ENCODE results near the gene DEF6. TPM values are rescaled to one million over a fixed set of nuclear protein-coding genes. Genes with fewer than 3 reads are reported as not detected.

The DEF6 gene
- total and polyA plus RNA-seq, 2 of the 8 experiments (the other 6 are each of a cell fraction or from before 2014, with no cell fraction given), result 3.3 to 4.1 TPM

DNA sequence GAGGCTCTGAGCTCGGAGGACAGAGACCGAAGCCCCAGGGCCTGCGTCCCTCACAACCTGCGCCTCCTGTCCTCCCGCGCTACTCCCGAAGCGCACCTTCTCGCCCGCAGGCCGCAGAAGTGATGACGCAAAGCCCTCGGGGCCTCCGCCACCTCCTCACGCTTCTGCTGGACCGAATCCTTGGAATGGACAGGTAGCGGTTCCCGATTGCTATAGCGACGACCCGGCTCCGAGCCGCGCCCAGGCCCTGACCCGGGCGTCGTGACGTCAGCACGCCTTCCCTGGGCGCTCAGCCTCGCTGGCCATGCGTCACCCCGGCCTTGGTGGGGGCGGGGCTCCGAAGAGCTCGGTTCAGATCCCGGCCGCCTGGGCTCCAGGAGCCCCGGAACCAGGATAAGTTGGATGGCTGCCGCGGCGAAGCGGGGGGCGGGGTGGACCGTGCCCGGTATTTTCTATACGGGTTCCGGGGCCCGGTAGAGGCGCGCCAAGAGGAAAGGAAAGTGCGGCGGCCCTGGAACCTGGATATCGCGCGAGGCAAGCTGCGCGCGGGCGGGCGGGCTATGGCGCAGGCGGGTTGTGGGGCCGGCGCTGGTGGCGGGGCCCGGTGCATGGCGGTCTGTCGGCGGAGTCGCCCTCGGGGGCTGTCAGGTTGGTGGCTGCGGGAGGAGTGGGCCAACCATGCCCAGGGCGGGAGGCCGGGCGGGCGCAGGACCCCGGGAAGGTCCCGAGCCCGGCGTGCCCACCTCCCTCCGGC lies 38.2 kb upstream of the DEF6 start, which contains the start of gene ZNF76 (continued):
- peak; percentile 35 for TF ChIP-seq NANOG (IDR thresholded peaks at IDR 0.05; ENCODE audit: insufficient read depth, low read depth, low read length, poor library complexity, severe bottlenecking)
- peak; percentile 89 for TF ChIP-seq YY1 (IDR thresholded peaks at IDR 0.05; ENCODE audit: low read depth, low read length)
- TF ChIP-seq CHD2 (IDR thresholded peaks at IDR 0.05; ENCODE audit: low read length), result peak; percentile 60; the same call in 1 of the 2 replicates
- peak; percentile 60; the same call in 1 of the 2 replicates for TF ChIP-seq TEAD4 (IDR thresholded peaks at IDR 0.05; ENCODE audit: low read depth, low read length)
- TF ChIP-seq, protein P1, sequence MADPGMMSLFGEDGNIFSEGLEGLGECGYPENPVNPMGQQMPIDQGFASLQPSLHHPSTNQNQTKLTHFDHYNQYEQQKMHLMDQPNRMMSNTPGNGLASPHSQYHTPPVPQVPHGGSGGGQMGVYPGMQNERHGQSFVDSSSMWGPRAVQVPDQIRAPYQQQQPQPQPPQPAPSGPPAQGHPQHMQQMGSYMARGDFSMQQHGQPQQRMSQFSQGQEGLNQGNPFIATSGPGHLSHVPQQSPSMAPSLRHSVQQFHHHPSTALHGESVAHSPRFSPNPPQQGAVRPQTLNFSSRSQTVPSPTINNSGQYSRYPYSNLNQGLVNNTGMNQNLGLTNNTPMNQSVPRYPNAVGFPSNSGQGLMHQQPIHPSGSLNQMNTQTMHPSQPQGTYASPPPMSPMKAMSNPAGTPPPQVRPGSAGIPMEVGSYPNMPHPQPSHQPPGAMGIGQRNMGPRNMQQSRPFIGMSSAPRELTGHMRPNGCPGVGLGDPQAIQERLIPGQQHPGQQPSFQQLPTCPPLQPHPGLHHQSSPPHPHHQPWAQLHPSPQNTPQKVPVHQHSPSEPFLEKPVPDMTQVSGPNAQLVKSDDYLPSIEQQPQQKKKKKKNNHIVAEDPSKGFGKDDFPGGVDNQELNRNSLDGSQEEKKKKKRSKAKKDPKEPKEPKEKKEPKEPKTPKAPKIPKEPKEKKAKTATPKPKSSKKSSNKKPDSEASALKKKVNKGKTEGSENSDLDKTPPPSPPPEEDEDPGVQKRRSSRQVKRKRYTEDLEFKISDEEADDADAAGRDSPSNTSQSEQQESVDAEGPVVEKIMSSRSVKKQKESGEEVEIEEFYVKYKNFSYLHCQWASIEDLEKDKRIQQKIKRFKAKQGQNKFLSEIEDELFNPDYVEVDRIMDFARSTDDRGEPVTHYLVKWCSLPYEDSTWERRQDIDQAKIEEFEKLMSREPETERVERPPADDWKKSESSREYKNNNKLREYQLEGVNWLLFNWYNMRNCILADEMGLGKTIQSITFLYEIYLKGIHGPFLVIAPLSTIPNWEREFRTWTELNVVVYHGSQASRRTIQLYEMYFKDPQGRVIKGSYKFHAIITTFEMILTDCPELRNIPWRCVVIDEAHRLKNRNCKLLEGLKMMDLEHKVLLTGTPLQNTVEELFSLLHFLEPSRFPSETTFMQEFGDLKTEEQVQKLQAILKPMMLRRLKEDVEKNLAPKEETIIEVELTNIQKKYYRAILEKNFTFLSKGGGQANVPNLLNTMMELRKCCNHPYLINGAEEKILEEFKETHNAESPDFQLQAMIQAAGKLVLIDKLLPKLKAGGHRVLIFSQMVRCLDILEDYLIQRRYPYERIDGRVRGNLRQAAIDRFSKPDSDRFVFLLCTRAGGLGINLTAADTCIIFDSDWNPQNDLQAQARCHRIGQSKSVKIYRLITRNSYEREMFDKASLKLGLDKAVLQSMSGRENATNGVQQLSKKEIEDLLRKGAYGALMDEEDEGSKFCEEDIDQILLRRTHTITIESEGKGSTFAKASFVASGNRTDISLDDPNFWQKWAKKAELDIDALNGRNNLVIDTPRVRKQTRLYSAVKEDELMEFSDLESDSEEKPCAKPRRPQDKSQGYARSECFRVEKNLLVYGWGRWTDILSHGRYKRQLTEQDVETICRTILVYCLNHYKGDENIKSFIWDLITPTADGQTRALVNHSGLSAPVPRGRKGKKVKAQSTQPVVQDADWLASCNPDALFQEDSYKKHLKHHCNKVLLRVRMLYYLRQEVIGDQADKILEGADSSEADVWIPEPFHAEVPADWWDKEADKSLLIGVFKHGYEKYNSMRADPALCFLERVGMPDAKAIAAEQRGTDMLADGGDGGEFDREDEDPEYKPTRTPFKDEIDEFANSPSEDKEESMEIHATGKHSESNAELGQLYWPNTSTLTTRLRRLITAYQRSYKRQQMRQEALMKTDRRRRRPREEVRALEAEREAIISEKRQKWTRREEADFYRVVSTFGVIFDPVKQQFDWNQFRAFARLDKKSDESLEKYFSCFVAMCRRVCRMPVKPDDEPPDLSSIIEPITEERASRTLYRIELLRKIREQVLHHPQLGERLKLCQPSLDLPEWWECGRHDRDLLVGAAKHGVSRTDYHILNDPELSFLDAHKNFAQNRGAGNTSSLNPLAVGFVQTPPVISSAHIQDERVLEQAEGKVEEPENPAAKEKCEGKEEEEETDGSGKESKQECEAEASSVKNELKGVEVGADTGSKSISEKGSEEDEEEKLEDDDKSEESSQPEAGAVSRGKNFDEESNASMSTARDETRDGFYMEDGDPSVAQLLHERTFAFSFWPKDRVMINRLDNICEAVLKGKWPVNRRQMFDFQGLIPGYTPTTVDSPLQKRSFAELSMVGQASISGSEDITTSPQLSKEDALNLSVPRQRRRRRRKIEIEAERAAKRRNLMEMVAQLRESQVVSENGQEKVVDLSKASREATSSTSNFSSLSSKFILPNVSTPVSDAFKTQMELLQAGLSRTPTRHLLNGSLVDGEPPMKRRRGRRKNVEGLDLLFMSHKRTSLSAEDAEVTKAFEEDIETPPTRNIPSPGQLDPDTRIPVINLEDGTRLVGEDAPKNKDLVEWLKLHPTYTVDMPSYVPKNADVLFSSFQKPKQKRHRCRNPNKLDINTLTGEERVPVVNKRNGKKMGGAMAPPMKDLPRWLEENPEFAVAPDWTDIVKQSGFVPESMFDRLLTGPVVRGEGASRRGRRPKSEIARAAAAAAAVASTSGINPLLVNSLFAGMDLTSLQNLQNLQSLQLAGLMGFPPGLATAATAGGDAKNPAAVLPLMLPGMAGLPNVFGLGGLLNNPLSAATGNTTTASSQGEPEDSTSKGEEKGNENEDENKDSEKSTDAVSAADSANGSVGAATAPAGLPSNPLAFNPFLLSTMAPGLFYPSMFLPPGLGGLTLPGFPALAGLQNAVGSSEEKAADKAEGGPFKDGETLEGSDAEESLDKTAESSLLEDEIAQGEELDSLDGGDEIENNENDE (IDR thresholded peaks at IDR 0.05; ENCODE audit: insufficient replicate concordance, low read length), result no peak
- no peak for TF ChIP-seq POU5F1 (IDR thresholded peaks at IDR 0.05; ENCODE audit: low read depth, low read length)
- TF ChIP-seq SIN3A (conservative IDR thresholded peaks at IDR 0.05 in 1 of 2, IDR thresholded peaks at IDR 0.05 in 1 of 2; ENCODE audit: low read depth in 1 of 2, low read length in 2 of 2), result peak in 1 of 2 experiments; percentile 89; a peak in 2 of 4 replicates
- peak; percentile 48 for TF ChIP-seq ASH2L (IDR thresholded peaks at IDR 0.05; ENCODE audit: low read length)
- TF ChIP-seq KDM4A (IDR thresholded peaks at IDR 0.05; ENCODE audit: low read depth, low read length, severe bottlenecking), result peak; percentile 49
- TF ChIP-seq RBBP5 (IDR thresholded peaks at IDR 0.05; ENCODE audit: borderline replicate concordance, low read depth, low read length), result peak; percentile 95
